PC-9 (cell line): ENCODE data around the gene OSBPL10. TPM values are rescaled to one million over a fixed set of nuclear protein-coding genes. Genes with fewer than 3 reads are reported as not detected.

Experiments
- BruUV-seq: library from RNA; stranded (reverse); fragments of 400-500 nt; replicated peaks from 2 replicates; lab custom pipeline; 2021; lab: Mats Ljungman, UMichigan
- CTCF ChIA-PET: fragments of 300-600 bp; sonication (Branson Sonifier 250); formaldehyde crosslinking; loops from one replicate; lab custom pipeline; 2022; ENCODE audit warnings: antibody characterized with exemption; lab: Charles Lee
- POLR2A ChIA-PET: fragments of 300-600 bp; sonication (Branson Sonifier 250); formaldehyde crosslinking; loops from one replicate; lab custom pipeline; 2022; ENCODE audit warnings: antibody characterized with exemption; ENCODE audit not compliant: unreplicated experiment; lab: Charles Lee
- DNase-seq, 2 experiments: peaks; one replicate each; pipeline versions ENCODE4 v3.0.0 to v3.0.0-alpha.2; 2015 to 2022; ENCODE audit warnings: mixed read lengths in 1 of 2
- H2AFZ ChIP-seq: fragments of 200-600 bp; sonication (generic); 2 replicates; pipeline ENCODE4 v1.8.1; 2017; ENCODE audit warnings: antibody characterized with exemption
- H3F3A ChIP-seq: fragments of 200-600 bp; sonication (generic); 2 replicates; pipeline ENCODE4 v1.8.1; 2017; ENCODE audit warnings: antibody characterized with exemption, mild to moderate bottlenecking, low read depth; ENCODE audit not compliant: insufficient read depth
- H3K27ac ChIP-seq: fragments of 200-600 bp; sonication (generic); 2 replicates; pipeline ENCODE4 v1.6.1; 2016; ENCODE audit warnings: mixed run types
- H3K27me3 ChIP-seq: fragments of 200-600 bp; sonication (generic); 2 replicates; pipeline ENCODE4 v1.6.1; 2016; ENCODE audit warnings: low read depth, mixed run types; ENCODE audit not compliant: insufficient read depth
- H3K36me3 ChIP-seq: fragments of 200-600 bp; sonication (generic); 2 replicates; pipeline ENCODE4 v1.6.1; 2016; ENCODE audit warnings: low read depth, mixed run types
- H3K4me1 ChIP-seq: fragments of 200-600 bp; sonication (generic); replicated peaks from 2 replicates; pipeline ENCODE4 v1.6.1; 2016; ENCODE audit warnings: mixed run types; ENCODE audit not compliant: insufficient read depth
- H3K4me2 ChIP-seq: fragments of 200-600 bp; sonication (generic); 2 replicates; pipeline ENCODE4 v1.6.1; 2017; ENCODE audit warnings: mixed run types
- H3K4me3 ChIP-seq: fragments of 200-600 bp; sonication (generic); 2 replicates; pipeline ENCODE4 v1.6.1; 2016; ENCODE audit warnings: mixed run types
- H3K79me2 ChIP-seq: fragments of 200-600 bp; sonication (generic); 2 replicates; pipeline ENCODE4 v1.6.1; 2017; ENCODE audit warnings: low read depth, mixed run types
- H3K9me2 ChIP-seq: fragments of 200-600 bp; sonication (generic); 2 replicates; pipeline ENCODE4 v1.8.1; 2017; ENCODE audit warnings: mild to moderate bottlenecking; ENCODE audit not compliant: insufficient read depth
- H3K9me3 ChIP-seq: fragments of 200-600 bp; sonication (generic); 2 replicates; pipeline ENCODE4 v1.8.1; 2016; ENCODE audit warnings: low read depth; ENCODE audit not compliant: insufficient read depth
- H4K20me1 ChIP-seq: fragments of 200-600 bp; sonication (generic); 2 replicates; pipeline ENCODE4 v1.8.1; 2017; ENCODE audit not compliant: insufficient read depth
- EZH2 ChIP-seq: fragments of 200-600 bp; sonication (generic); IDR thresholded peaks from 2 replicates; pipeline ENCODE4 v1.8.0; 2017; ENCODE audit warnings: antibody characterized with exemption, low read depth
- intact Hi-C: fragments of 100-400 bp; cut with micrococcal nuclease; formaldehyde crosslinking; loops from one replicate; pipeline ENCODE4 v1.10.0; 2022; ENCODE audit not compliant: unreplicated experiment
- total RNA-seq: library from RNA; stranded (reverse); gene quantifications from 2 replicates; pipeline ENCODE4 v1.2.3, GENCODE V29; 2021
- TF ChIP-seq, protein P1 (sequence below): fragments of 200-600 bp; sonication (generic); conservative IDR thresholded peaks from 2 replicates; pipeline ENCODE4 v1.6.1; 2017; ENCODE audit warnings: mixed run types, antibody characterized with exemption, mild to moderate bottlenecking, moderate library complexity

The OSBPL10 gene
- total RNA-seq, 1 experiment from 2014 or later, result 42.0 TPM

DNA sequence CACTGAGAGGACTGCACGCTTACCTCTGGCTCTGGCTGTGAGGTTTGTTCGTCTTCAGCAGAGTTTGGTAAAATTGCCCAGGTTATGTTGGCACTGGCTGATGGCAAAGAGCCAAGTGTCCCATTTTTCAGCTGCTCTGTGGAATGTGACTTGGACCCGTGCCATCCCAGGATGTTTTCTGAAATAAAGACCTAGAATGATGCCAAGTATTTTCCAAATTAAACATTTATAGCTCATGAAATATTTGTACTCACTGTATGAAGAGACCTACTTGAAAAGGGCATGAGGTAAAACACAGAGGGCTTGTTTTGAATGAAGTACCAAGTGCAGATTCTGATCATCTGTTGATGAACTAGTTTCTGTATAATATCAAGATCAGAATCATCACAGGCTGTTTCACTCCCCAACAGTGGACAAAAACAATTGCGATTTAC lies 247.8 kb downstream of the OSBPL10 start:
- Histone ChIP-seq H3K4me3 (no peak overlapping the region), H3K27me3 (no peaks in the 10 kb centered on the region), H3K4me2 (no peak overlapping the region), H4K20me1 (no peaks in the 10 kb centered on the region), H3K27ac (no peak overlapping the region), H3K4me1 (no peaks in the 10 kb centered on the region), H3K79me2 (no peaks in the 10 kb centered on the region), H3K36me3 (no peaks in the 10 kb centered on the region), H3K9me2 (no peaks in the 10 kb centered on the region), H3K9me3 (no peaks in the 10 kb centered on the region), H3F3A (no peaks in the 10 kb centered on the region), H2AFZ (no peak overlapping the region)
- TF ChIP-seq, protein P1, sequence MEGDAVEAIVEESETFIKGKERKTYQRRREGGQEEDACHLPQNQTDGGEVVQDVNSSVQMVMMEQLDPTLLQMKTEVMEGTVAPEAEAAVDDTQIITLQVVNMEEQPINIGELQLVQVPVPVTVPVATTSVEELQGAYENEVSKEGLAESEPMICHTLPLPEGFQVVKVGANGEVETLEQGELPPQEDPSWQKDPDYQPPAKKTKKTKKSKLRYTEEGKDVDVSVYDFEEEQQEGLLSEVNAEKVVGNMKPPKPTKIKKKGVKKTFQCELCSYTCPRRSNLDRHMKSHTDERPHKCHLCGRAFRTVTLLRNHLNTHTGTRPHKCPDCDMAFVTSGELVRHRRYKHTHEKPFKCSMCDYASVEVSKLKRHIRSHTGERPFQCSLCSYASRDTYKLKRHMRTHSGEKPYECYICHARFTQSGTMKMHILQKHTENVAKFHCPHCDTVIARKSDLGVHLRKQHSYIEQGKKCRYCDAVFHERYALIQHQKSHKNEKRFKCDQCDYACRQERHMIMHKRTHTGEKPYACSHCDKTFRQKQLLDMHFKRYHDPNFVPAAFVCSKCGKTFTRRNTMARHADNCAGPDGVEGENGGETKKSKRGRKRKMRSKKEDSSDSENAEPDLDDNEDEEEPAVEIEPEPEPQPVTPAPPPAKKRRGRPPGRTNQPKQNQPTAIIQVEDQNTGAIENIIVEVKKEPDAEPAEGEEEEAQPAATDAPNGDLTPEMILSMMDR, result no peak
- no peak for TF ChIP-seq EZH2
- intact Hi-C loops, result no loop called here
- ChIA-PET POLR2A (interaction anchor here (0.6 kb wide), 1 partner anchor 270 kb away, joined by 4 read pairs; no protein-coding TSS in a partner anchor), CTCF (no interaction called here)
- DNase-seq, result no peak
- no TSS peak for BruUV-seq

DNA sequence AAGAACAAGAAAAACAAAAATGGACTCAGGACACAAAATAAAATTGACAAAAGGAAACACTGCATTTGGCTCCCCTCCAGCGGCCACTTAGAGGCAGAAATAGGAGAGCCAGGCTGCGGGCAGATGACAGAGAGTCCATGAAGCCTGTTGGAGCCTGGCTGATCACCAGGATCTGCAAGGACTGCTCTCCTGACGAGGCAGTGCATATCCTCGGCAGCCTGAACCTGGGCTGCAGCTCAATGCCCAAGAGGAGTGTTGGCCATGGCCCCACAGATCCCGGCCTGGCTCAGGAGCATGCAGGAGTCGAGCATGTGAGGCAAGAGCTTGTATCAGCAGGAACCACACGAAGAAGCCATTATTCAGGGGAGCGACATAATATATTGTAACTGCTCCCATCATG lies 248.5 kb downstream of the OSBPL10 start:
- TF ChIP-seq, protein P1, result no peak
- no peak for TF ChIP-seq EZH2
- BruUV-seq, result no TSS peak
- Histone ChIP-seq H3K27me3 (no peaks in the 10 kb centered on the region), H3K79me2 (no peaks in the 10 kb centered on the region), H3K36me3 (no peaks in the 10 kb centered on the region), H3F3A (no peaks in the 10 kb centered on the region), H2AFZ (no peak overlapping the region), H3K4me3 (no peak overlapping the region), H4K20me1 (no peaks in the 10 kb centered on the region), H3K9me3 (no peaks in the 10 kb centered on the region), H3K4me2 (no peak overlapping the region), H3K4me1 (no peaks in the 10 kb centered on the region), H3K27ac (no peak overlapping the region), H3K9me2 (no peaks in the 10 kb centered on the region)
- POLR2A ChIA-PET, result no interaction called here
- intact Hi-C loops, result no loop called here
- no peak for DNase-seq
- CTCF ChIA-PET, result no interaction called here

DNA sequence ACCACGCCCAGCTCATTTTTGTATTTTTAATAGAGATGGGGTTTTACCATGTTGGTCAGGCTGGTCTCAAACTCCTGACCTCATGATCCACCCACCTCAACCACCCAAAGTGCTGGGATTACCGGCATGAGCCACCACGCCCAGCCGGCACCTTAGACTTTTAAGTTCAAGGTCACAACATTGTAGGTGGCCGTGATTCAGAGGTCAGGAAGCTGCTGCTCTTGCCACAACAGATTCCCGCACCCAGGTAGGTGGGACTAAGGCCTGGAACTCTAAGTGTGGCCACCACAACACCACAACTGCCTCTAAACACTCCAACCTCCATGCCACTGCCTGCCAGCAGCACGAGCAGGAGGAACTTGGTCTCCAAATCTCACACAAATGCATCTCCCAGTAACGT lies 251.5 kb downstream of the OSBPL10 start:
- TF ChIP-seq EZH2, result no peak
- TF ChIP-seq, protein P1, result no peak
- H3K9me2 ChIP-seq, result no peaks in the 10 kb centered on the region
- no peak overlapping the region for H3K4me3 ChIP-seq
- no peaks in the 10 kb centered on the region for H3K36me3 ChIP-seq
- ChIA-PET POLR2A (no interaction called here), CTCF (no interaction called here)
- H2AFZ ChIP-seq, result no peak overlapping the region
- no peaks in the 10 kb centered on the region for H3K27me3 ChIP-seq
- no peaks in the 10 kb centered on the region for H3K9me3 ChIP-seq
- H3K27ac ChIP-seq, result no peak overlapping the region
- H4K20me1 ChIP-seq, result no peaks in the 10 kb centered on the region
- no peaks in the 10 kb centered on the region for H3K79me2 ChIP-seq
- no peaks in the 10 kb centered on the region for H3K4me1 ChIP-seq
- no peak for DNase-seq
- BruUV-seq, result no TSS peak
- H3K4me2 ChIP-seq, result no peak overlapping the region
- intact Hi-C loops, result no loop called here
- no peaks in the 10 kb centered on the region for H3F3A ChIP-seq
